ENCODE measurements around the gene CFAP300.

The CFAP300 gene

GRCh38 chr11:102070766-102071165 lies 23.5 kb downstream of the CFAP300 start:
- no peak for DNase-seq (ENCODE audit: low read depth, low spot score)
- TF ChIP-seq CTCF (IDR thresholded peaks at IDR 0.05; ENCODE audit: low read depth, low read length) = no peak
- H3K4me3 ChIP-seq (ENCODE audit: low read depth, low read length) = no peak overlapping the region
- in situ Hi-C loops (cut with HindIII; ENCODE audit: low sequenced_read_pairs) = no loop called here

DNA sequence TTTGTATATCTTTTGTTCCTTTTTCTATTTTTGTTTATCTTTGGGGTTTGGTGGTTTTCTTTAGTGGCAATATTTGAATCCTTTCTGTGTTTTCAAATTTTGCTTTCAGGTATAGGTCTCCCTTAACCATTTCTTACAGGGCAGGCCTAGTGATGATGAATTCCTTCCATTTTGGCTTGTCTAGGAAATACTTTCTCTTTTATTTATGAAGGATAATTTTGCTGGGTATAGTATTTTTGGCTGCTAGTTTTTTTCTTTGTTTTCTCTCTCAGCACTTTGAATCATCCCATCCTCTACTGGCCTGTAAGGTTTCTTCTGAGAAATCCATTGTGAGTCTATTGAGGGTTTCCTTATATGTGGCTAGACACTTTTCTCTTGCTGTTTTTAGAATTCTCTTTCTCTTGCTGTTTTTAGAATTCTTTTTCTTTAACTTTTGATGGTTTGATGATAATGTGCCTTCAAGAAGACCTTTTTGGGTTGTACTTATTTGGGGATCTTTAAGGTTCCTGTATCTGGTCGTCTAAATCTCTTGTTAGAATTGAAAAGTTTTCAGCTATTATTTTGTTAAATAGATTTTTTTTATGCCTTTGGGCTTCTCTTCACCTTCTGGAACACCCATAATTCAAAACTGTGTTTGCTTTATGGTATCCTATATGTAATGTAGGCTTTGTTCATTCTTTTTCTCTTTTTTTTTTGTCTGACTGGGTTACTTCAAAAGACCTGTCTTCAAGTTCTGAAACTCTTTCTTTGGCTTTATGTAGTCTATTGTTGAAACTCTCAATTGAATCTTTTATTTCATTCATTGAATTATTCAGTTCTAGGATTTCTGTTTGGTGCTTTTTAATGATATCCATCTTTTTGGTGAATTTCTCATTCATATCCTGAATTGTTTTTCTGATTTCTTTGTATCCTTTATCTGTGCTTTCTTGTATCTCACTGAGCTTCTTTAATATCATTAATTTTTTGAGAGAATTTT lies 24.5 kb downstream of the CFAP300 start:
- no peak for DNase-seq (ENCODE audit: low read depth, low spot score)
- no peak for TF ChIP-seq CTCF (IDR thresholded peaks at IDR 0.05; ENCODE audit: low read depth, low read length)
- no peak overlapping the region for H3K4me3 ChIP-seq (ENCODE audit: low read depth, low read length)
- in situ Hi-C loops (cut with HindIII; ENCODE audit: low sequenced_read_pairs) = no loop called here

DNA sequence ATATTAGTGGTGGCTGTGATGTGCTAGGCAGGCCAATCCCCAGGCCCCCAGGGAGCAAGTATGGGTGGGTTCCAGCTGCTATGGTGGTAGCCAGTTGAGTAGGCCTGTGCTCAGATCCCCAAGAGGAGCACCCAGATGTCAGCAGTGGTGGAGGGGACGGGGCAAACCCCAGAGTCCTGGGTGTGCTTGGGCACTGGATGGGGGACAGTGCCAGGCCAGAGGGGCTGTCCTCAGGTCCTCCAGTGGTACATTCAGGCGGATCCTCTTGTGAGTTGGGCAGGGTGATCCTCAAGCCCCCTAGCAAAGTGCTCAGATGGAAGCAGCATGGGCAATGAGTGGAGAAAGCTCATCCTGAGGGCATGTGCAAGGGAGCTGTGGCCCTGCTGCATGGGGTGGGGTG lies 26.0 kb downstream of the CFAP300 start:
- H3K4me3 ChIP-seq (ENCODE audit: low read depth, low read length) = no peak overlapping the region
- in situ Hi-C loops (cut with HindIII; ENCODE audit: low sequenced_read_pairs) = no loop called here
- no peak for TF ChIP-seq CTCF (IDR thresholded peaks at IDR 0.05; ENCODE audit: low read depth, low read length)
- no peak for DNase-seq (ENCODE audit: low read depth, low spot score)

DNA sequence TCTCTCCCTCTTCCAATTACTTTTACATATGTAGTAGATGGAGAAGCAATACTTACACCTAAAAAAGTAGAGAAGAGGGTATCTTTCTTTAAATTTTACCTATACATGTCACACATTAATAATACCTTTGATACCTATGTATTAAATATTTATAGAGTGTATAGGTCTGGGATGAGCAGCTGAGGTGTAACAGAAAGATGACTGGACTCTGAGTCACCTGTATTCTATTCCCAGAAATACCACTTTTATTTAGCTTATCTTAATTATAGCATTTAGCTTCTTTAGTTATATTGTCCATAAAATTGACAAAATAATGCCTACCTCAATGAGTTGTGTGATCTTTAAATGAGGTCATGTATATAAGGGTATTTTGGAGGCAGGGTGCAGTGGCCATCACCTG lies 32.4 kb downstream of the CFAP300 start:
- no peak for TF ChIP-seq CTCF (IDR thresholded peaks at IDR 0.05; ENCODE audit: low read depth, low read length)
- no peak overlapping the region for H3K4me3 ChIP-seq (ENCODE audit: low read depth, low read length)
- DNase-seq (ENCODE audit: low read depth, low spot score) = no peak
- in situ Hi-C loops (cut with HindIII; ENCODE audit: low sequenced_read_pairs) = no loop called here

DNA sequence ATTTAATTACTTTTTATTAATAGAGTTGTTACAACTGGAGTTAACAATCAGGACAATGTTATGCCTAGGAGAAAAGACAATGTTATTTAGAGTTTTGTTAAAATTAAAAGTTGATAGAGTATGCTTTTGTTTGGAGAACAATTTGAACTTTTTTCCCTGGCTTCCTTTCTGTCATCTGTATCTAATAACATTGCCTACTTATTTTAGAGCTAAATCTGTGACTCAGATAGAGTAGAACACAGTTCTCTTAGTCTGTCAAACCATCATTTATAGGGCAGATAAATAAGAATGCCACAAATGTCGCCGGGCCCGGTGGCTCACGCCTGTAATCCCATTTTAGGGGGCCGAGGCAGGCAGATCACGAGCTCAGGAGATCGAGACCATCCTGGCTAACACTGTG lies 34.1 kb downstream of the CFAP300 start:
- TF ChIP-seq CTCF (IDR thresholded peaks at IDR 0.05; ENCODE audit: low read depth, low read length) = no peak
- in situ Hi-C loops (cut with HindIII; ENCODE audit: low sequenced_read_pairs) = no loop called here
- no peak for DNase-seq (ENCODE audit: low read depth, low spot score)
- H3K4me3 ChIP-seq (ENCODE audit: low read depth, low read length) = no peak overlapping the region

DNA sequence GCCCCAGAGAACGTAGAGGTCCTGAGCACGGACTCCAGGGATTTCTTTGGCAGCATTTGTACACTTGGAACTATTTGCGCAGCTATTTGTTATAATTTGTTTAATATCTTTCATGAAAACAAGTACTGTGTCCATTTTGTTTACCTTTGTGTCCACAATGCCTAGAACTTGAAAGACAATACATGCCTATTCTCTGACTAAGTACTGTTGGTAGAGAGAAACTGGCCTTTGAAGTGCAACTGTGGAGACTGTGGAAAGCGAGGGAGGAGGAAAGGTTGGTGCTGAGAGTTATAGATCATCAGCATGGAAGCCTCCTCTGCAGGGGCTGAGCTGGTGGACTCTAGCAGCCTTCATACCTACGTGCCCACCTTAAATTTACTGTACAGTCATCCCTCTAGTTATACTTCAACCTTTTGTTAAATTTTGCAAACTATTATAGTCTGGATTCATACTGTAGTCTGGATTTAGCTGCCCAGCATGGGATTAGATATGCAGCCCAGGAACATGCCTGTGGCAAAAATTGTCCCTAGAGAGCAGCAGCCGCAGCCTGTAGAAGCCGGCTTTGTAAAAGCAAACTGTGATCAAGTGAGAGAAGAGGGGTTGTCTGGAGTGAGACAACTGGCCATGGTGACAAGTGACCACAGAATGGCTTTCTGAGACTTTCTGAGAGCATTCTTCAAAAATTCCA lies 38.8 kb downstream of the CFAP300 start:
- in situ Hi-C loops (cut with HindIII; ENCODE audit: low sequenced_read_pairs) = no loop called here
- TF ChIP-seq CTCF (IDR thresholded peaks at IDR 0.05; ENCODE audit: low read depth, low read length) = no peak
- peak; percentile 38 for DNase-seq (ENCODE audit: low read depth, low spot score)
- no peak overlapping the region for H3K4me3 ChIP-seq (ENCODE audit: low read depth, low read length)
